K562 (cell line): Measurements from ENCODE around the gene ROR2. TPM values are rescaled to one million over a fixed set of nuclear protein-coding genes. Genes with fewer than 3 reads are reported as not detected.

Source experiments
- ARHGAP35 ChIP-seq: fragments of 450-650 bp; IDR thresholded peaks from 2 replicates; pipeline ENCODE4 v1.6.1; 2018; ENCODE audit not compliant: partially characterized antibody
- BMI1 ChIP-seq: fragments of 150-350 bp; IDR thresholded peaks from 2 replicates; pipeline ENCODE4 v1.6.1; 2014; ENCODE audit warnings: low read length
- E2F3 ChIP-seq: fragments of 250-450 bp; sonication (Bioruptor Pico); IDR thresholded peaks from 2 replicates; pipeline ENCODE4 v1.4.0; 2020; ENCODE audit warnings: mild to moderate bottlenecking
- FOXK1 ChIP-seq: sonication (generic); formaldehyde crosslinking; IDR thresholded peaks from 2 replicates; pipeline ENCODE4 v1.8.0; 2022; ENCODE audit warnings: missing genetic modification reagents, mild to moderate bottlenecking, borderline replicate concordance
- GTF2E2 ChIP-seq: fragments of 200-800 bp; sonication (Bioruptor generic); IDR thresholded peaks from 2 replicates; pipeline ENCODE4 v1.6.1; 2016; ENCODE audit warnings: missing genetic modification characterization, missing compliant biosample characterization
- LARP7 ChIP-seq: fragments of 450-650 bp; IDR thresholded peaks from 2 replicates; pipeline ENCODE4 v1.6.1; 2016
- NCOA6 ChIP-seq: fragments of 450-650 bp; IDR thresholded peaks from 2 replicates; pipeline ENCODE4 v1.6.1; 2017; ENCODE audit warnings: mild to moderate bottlenecking
- NFYB ChIP-seq: IDR thresholded peaks from 2 replicates; pipeline ENCODE4 v1.6.1; 2011; ENCODE audit warnings: mild to moderate bottlenecking, moderate library complexity; ENCODE audit not compliant: insufficient read length; ENCODE audit errors: extremely low read depth
- PHF20 ChIP-seq: fragments of 450-650 bp; IDR thresholded peaks from 2 replicates; pipeline ENCODE4 v1.6.1; 2018; ENCODE audit not compliant: partially characterized antibody
- RAD21 ChIP-seq, 2 experiments: fragments of 250-450 bp in 1 of 2; fragments of 450-650 bp in 1 of 2; sonication (Bioruptor Pico) in 1 of 2; formaldehyde crosslinking in 1 of 2; IDR thresholded peaks in 1 of 2; conservative IDR thresholded peaks in 1 of 2; 2 replicates each; pipeline versions ENCODE4 v1.4.0 to v1.8.0; 2020 to 2022; ENCODE audit warnings: mild to moderate bottlenecking in 2 of 2, moderate library complexity in 1 of 2
- RBM15 ChIP-seq: fragments of 200-400 bp; formaldehyde crosslinking; IDR thresholded peaks from 2 replicates; pipeline ENCODE4 v1.6.1; 2018; ENCODE audit warnings: mild to moderate bottlenecking, low read length, moderate library complexity; ENCODE audit not compliant: insufficient read depth
- RBM34 ChIP-seq: fragments of 200-400 bp; formaldehyde crosslinking; IDR thresholded peaks from 2 replicates; pipeline ENCODE4 v1.6.1; 2018; ENCODE audit warnings: low read length, borderline replicate concordance; ENCODE audit not compliant: insufficient read depth
- STAG1 ChIP-seq: sonication (generic); formaldehyde crosslinking; IDR thresholded peaks from 2 replicates; pipeline ENCODE4 v1.5.0; 2020; ENCODE audit warnings: missing genetic modification reagents, borderline replicate concordance
- TCF3 ChIP-seq: sonication (generic); formaldehyde crosslinking; IDR thresholded peaks from 2 replicates; pipeline ENCODE4 v1.4.0; 2020; ENCODE audit warnings: mild to moderate bottlenecking, missing genetic modification reagents
- THRAP3 ChIP-seq: fragments of 450-650 bp; IDR thresholded peaks from 2 replicates; pipeline ENCODE4 v1.6.1; 2016; ENCODE audit warnings: mild to moderate bottlenecking, inconsistent platforms, borderline replicate concordance
- YY1 ChIP-seq, 3 experiments: IDR thresholded peaks; 2 replicates each; pipeline ENCODE4 v1.6.1; 2011; ENCODE audit warnings: low read length in 2 of 3, mild to moderate bottlenecking in 2 of 3, moderate library complexity in 2 of 3, borderline replicate concordance in 1 of 3, control low read depth in 1 of 3, low read depth in 1 of 3; ENCODE audit not compliant: insufficient read depth in 3 of 3, insufficient replicate concordance in 2 of 3, control insufficient read depth in 1 of 3, insufficient read length in 1 of 3; ENCODE audit errors: extremely low read depth in 1 of 3
- ZC3H4 ChIP-seq: sonication (generic); formaldehyde crosslinking; IDR thresholded peaks from 2 replicates; pipeline ENCODE4 v1.9.0; 2021; ENCODE audit warnings: missing genetic modification reagents, borderline replicate concordance
- ZNF3 ChIP-seq: fragments of 250-450 bp; sonication (Bioruptor Pico); IDR thresholded peaks from 2 replicates; pipeline ENCODE4 v1.5.0; 2021; ENCODE audit warnings: mild to moderate bottlenecking, moderate library complexity
- ZNF668 ChIP-seq: fragments of 250-450 bp; sonication (Bioruptor Pico); IDR thresholded peaks from 2 replicates; pipeline ENCODE4 v1.8.0; 2022; ENCODE audit warnings: mild to moderate bottlenecking, inconsistent platforms
- ZNF76 ChIP-seq: fragments of 250-450 bp; sonication (Bioruptor Pico); IDR thresholded peaks from 2 replicates; pipeline ENCODE4 v1.4.0; 2020; ENCODE audit warnings: mild to moderate bottlenecking, moderate library complexity, borderline replicate concordance
- ZNF764 ChIP-seq: fragments of 250-450 bp; sonication (Bioruptor Pico); IDR thresholded peaks from 2 replicates; pipeline ENCODE4 v1.4.0; 2020; ENCODE audit warnings: low read depth, mild to moderate bottlenecking, moderate library complexity
- polyA plus RNA-seq, 8 experiments: library from polyadenylated mRNA; depleted of rRNA in 4 of 8; stranded (reverse) in 5 of 8; unstranded in 3 of 8; fragments of >200 nt; fragmentation: Nextera tagmentation in 2 of 8; fragmentation: Illumina TruSeq in 1 of 8; extraction: Ambion mirVana in 2 of 8; extraction: Trizol in 1 of 8; gene quantifications; 2 replicates each; pipeline versions ENCODE4 v1.2.1 to v1.2.3, GENCODE V29; 2011 to 2014; ENCODE audit warnings: inconsistent platforms in 1 of 8, missing spikeins in 1 of 8
- total RNA-seq, 7 experiments: library from RNA; depleted of rRNA in 6 of 7; stranded (reverse); fragments of >200 nt in 6 of 7; fragmentation: Illumina TruSeq in 2 of 7; extraction: Trizol in 2 of 7; gene quantifications; 2 replicates each; pipeline versions ENCODE4 v1.2.1 to v1.2.3, GENCODE V29; 2011 to 2021; ENCODE audit warnings: low replicate concordance in 1 of 7
- TF ChIP-seq, protein P1 (sequence below): sonication (generic); formaldehyde crosslinking; IDR thresholded peaks from 2 replicates; pipeline ENCODE4 v1.8.1; 2023; ENCODE audit warnings: mild to moderate bottlenecking, missing genetic modification reagents, moderate library complexity
- TF ChIP-seq, protein P2 (sequence below): sonication (generic); formaldehyde crosslinking; IDR thresholded peaks from 2 replicates; pipeline ENCODE4 v1.8.1; 2023; ENCODE audit warnings: mild to moderate bottlenecking, missing genetic modification reagents
- TF ChIP-seq, protein P3 (sequence below): fragments of 250-450 bp; sonication (Bioruptor Pico); IDR thresholded peaks from 2 replicates; pipeline ENCODE4 v1.5.0; 2021

Gene ROR2
- total and polyA plus RNA-seq, 9 of the 15 experiments (the other 6 are each of a cell fraction or from before 2014, with no cell fraction given) = 5.6 to 33.8 (median 15.3) TPM

DNA sequence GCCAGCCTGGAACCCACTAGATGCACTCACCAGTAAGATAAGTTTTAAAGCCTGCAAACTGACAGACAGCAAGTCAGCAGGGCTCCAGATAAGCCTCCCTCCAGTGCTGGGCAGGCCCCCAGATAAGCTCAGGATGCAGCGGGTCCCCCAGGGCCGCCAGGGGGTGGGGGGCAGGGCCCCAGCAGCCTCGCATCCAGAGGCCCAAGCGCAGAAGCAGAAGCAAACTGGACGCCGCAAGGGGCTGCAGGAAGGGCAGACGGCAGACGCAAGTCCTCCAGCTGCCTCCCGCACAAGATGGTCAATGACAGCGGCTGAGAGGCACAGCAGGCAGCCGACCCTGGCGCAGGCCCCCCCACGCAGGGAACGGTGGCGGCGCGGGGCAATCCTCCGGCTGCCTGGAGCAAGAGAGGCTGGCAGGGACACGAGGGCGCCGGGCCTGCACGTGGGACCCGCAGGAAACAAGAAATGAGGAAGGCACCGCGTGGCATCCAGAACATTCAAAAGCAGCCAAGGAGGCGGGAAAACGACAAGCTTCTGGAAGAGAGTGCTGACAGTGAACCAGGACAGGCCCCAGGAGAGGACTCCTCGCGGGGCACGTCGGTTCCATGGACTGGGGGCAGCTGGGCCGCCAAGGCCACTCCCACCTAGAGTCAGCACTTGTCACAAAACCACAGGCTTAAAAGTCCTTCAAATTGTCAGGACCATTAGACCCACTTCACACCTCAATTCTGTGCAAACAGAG, 49.8 kb downstream of the ROR2 start (continued):
- TF ChIP-seq, protein P1, sequence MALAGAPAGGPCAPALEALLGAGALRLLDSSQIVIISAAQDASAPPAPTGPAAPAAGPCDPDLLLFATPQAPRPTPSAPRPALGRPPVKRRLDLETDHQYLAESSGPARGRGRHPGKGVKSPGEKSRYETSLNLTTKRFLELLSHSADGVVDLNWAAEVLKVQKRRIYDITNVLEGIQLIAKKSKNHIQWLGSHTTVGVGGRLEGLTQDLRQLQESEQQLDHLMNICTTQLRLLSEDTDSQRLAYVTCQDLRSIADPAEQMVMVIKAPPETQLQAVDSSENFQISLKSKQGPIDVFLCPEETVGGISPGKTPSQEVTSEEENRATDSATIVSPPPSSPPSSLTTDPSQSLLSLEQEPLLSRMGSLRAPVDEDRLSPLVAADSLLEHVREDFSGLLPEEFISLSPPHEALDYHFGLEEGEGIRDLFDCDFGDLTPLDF (CRISPR knock-in tag) = peak; percentile 86
- TF ChIP-seq, protein P2, sequence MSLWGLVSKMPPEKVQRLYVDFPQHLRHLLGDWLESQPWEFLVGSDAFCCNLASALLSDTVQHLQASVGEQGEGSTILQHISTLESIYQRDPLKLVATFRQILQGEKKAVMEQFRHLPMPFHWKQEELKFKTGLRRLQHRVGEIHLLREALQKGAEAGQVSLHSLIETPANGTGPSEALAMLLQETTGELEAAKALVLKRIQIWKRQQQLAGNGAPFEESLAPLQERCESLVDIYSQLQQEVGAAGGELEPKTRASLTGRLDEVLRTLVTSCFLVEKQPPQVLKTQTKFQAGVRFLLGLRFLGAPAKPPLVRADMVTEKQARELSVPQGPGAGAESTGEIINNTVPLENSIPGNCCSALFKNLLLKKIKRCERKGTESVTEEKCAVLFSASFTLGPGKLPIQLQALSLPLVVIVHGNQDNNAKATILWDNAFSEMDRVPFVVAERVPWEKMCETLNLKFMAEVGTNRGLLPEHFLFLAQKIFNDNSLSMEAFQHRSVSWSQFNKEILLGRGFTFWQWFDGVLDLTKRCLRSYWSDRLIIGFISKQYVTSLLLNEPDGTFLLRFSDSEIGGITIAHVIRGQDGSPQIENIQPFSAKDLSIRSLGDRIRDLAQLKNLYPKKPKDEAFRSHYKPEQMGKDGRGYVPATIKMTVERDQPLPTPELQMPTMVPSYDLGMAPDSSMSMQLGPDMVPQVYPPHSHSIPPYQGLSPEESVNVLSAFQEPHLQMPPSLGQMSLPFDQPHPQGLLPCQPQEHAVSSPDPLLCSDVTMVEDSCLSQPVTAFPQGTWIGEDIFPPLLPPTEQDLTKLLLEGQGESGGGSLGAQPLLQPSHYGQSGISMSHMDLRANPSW = no peak
- TF ChIP-seq TCF3 (peak; percentile 81), THRAP3 (no peak), FOXK1 (CRISPR knock-in tag) (peak; percentile 98), ZNF764 (no peak), YY1 (IDR thresholded peaks at IDR 0.05; ENCODE audit: borderline replicate concordance in 1 of 3, control insufficient read depth in 1 of 3, extremely low read depth in 1 of 3, insufficient read depth in 3 of 3, insufficient read length in 1 of 3, insufficient replicate concordance in 2 of 3, low read depth in 1 of 3, low read length in 2 of 3) (peak in 1 of 3 experiments; percentile 29), ZNF76 (CRISPR knock-in tag) (peak; percentile 91), E2F3 (peak; percentile 74; the same call in 1 of the 2 replicates), NFYB (no peak), ZC3H4 (no peak), RBM15 (no peak), RBM34 (no peak), LARP7 (no peak), ZNF668 (CRISPR knock-in tag) (peak; percentile 80; the same call in 1 of the 2 replicates), PHF20 (no peak), ZNF3 (no peak), GTF2E2 (tag) (no peak), RAD21 (CRISPR knock-in tag; conservative IDR thresholded peaks at IDR 0.05 in 1 of 2, IDR thresholded peaks at IDR 0.05 in 1 of 2) (peak in 1 of 2 experiments; percentile 37; a peak in 3 of 4 replicates), ARHGAP35 (no peak), NCOA6 (no peak), BMI1 (no peak), STAG1 (CRISPR knock-in tag) (peak; percentile 61; the same call in 1 of the 2 replicates)
- TF ChIP-seq, protein P3, sequence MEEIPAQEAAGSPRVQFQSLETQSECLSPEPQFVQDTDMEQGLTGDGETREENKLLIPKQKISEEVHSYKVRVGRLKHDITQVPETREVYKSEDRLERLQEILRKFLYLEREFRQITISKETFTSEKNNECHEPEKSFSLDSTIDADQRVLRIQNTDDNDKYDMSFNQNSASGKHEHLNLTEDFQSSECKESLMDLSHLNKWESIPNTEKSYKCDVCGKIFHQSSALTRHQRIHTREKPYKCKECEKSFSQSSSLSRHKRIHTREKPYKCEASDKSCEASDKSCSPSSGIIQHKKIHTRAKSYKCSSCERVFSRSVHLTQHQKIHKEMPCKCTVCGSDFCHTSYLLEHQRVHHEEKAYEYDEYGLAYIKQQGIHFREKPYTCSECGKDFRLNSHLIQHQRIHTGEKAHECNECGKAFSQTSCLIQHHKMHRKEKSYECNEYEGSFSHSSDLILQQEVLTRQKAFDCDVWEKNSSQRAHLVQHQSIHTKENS (CRISPR knock-in tag) = no peak
